ENCODE results near the gene BDKRB1. TPM values are rescaled to one million over a fixed set of nuclear protein-coding genes. Genes with fewer than 3 reads are reported as not detected.

BDKRB1 gene
- total RNA-seq, 1 donor from 2014 or later, result 1.1 TPM

GRCh38 chr14:96270565-96271420 lies 14.8 kb downstream of the BDKRB1 start:
- Histone ChIP-seq H3K36me3 (ENCODE audit: control insufficient read depth, insufficient read depth, low read length) (no peaks in the 10 kb centered on the region), H3K4me3 (ENCODE audit: low read depth, low read length) (no peak overlapping the region), H3K27me3 (ENCODE audit: control insufficient read depth, insufficient read depth, low read length) (no peaks in the 10 kb centered on the region)
- DNase-seq (ENCODE audit: low read depth) (no peak), FAIRE-seq (peak; percentile 32)
- TF ChIP-seq CTCF (IDR thresholded peaks at IDR 0.05; ENCODE audit: insufficient read depth, low read length, severe bottlenecking), result no peak

GRCh38 chr14:96271421-96271762 lies 15.4 kb downstream of the BDKRB1 start:
- peak; percentile 98 for DNase-seq (ENCODE audit: low read depth)
- no peak for TF ChIP-seq CTCF (IDR thresholded peaks at IDR 0.05; ENCODE audit: insufficient read depth, low read length, severe bottlenecking)
- Histone ChIP-seq H3K36me3 (ENCODE audit: control insufficient read depth, insufficient read depth, low read length) (no peaks in the 10 kb centered on the region), H3K27me3 (ENCODE audit: control insufficient read depth, insufficient read depth, low read length) (no peaks in the 10 kb centered on the region), H3K4me3 (ENCODE audit: low read depth, low read length) (no peak overlapping the region)
- peak; percentile 99 for FAIRE-seq

DNA sequence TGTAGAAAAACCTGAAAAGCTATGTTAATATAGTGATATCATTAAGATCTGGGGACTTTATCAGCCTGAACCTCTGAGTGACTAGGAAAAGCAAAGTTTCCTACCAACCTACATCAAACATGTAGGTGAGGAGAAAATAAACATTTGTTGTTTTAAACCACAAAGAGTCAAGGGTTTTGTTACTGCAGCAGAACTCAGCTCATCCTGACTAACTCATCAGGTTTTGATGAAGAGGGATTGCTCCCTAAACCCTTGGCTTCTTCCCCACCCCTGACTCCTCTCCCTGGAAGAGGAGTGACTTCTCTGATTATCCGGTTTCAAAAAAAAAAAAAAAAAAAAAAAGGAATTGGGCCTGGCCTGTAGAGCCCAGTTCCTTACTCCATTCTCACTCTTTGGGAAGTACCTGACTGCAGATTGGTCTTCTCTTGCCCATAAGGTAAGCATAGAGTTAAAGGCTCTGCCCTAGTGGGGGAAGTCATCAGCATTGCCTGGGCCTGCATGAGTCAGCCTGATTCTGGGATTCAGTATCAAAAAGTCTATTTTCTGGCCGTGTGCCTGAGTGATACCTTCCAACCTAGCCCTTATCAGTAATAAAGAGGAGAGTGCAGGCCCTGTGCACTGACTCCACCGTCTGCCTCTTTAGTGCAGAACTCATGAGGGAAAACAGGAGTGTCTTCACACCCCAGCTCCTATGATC lies 16.9 kb downstream of the BDKRB1 start:
- FAIRE-seq (no peak), DNase-seq (ENCODE audit: low read depth) (peak; percentile 48)
- no peaks in the 10 kb centered on the region for H3K36me3 ChIP-seq (ENCODE audit: control insufficient read depth, insufficient read depth, low read length)
- H3K27me3 ChIP-seq (ENCODE audit: control insufficient read depth, insufficient read depth, low read length), result no peaks in the 10 kb centered on the region
- no peak for TF ChIP-seq CTCF (IDR thresholded peaks at IDR 0.05; ENCODE audit: insufficient read depth, low read length, severe bottlenecking)
- no peak overlapping the region for H3K4me3 ChIP-seq (ENCODE audit: low read depth, low read length)

DNA sequence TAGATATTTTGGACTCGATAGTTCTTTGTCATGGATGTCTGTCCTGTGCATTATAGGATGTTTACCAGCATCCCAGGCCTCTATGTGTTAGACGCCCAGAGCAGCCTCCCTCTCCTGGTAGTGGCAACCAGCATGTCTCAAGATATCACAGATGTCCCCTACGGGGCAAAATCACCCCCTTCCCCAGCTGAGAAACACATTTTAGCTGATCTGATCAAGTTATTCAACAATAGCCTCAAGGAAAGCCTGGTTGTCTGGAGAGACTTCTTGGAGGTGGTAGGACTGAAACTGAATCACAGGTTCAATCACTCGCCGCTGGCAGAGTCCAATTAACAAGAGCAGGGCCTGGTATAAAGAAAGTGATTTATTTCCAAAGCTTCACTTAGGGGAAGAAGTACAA lies 17.6 kb downstream of the BDKRB1 start:
- DNase-seq (ENCODE audit: low read depth) (no peak), FAIRE-seq (no peak)
- Histone ChIP-seq H3K27me3 (ENCODE audit: control insufficient read depth, insufficient read depth, low read length) (no peaks in the 10 kb centered on the region), H3K36me3 (ENCODE audit: control insufficient read depth, insufficient read depth, low read length) (no peaks in the 10 kb centered on the region), H3K4me3 (ENCODE audit: low read depth, low read length) (no peak overlapping the region)
- no peak for TF ChIP-seq CTCF (IDR thresholded peaks at IDR 0.05; ENCODE audit: insufficient read depth, low read length, severe bottlenecking)

DNA sequence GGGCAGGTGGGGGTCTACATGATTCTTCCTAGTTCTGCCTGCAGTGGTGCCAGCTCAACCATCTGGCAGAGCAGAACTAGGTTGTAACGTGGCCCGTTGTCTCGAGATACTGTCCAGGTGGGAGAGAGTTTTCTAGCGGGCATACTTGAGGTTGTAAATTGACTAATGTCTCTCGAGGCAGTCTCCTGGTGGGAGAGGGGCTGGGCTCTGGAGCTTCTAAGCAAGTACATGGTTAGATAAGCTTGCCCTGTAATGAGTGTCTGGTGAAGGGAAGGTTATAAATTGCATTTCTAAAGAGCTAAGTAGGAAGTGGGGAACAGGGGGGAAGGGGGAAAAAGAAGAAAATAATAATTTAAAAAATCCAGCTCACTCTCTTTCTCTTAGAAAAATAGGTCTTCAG lies 18.1 kb downstream of the BDKRB1 start:
- FAIRE-seq, result no peak
- no peak for TF ChIP-seq CTCF (IDR thresholded peaks at IDR 0.05; ENCODE audit: insufficient read depth, low read length, severe bottlenecking)
- H3K27me3 ChIP-seq (ENCODE audit: control insufficient read depth, insufficient read depth, low read length), result no peaks in the 10 kb centered on the region
- no peak overlapping the region for H3K4me3 ChIP-seq (ENCODE audit: low read depth, low read length)
- no peaks in the 10 kb centered on the region for H3K36me3 ChIP-seq (ENCODE audit: control insufficient read depth, insufficient read depth, low read length)
- no peak for DNase-seq (ENCODE audit: low read depth)
